Adrenal gland (tissue), 12 donors: Measurements from ENCODE around the gene MYL9. TPM values are rescaled to one million over a fixed set of nuclear protein-coding genes. Genes with fewer than 3 reads are reported as not detected.

Source experiments
- DNase-seq, 7 donors: peaks; one replicate each; pipeline ENCODE4 v3.0.0-alpha.2; 2019 to 2020
- H3K27ac ChIP-seq, 5 donors: fragments of 200-600 bp; sonication (generic) in 4 of 5; 1 replicate in 3 of 5; 2 replicates in 2 of 5; pipeline versions ENCODE4 v1.5.1 to v1.8.0; 2016 to 2020; ENCODE audit warnings: mild to moderate bottlenecking in 1 of 5
- H3K27me3 ChIP-seq: fragments of 200-600 bp; 2 replicates; pipeline ENCODE4 v1.8.0; 2021
- H3K36me3 ChIP-seq, 2 donors: fragments of 200-600 bp; replicated peaks in 1 of 2; 1 replicate in 1 of 2; 2 replicates in 1 of 2; pipeline versions ENCODE4 v1.5.1 to v1.8.0; 2018 to 2022
- H3K4me1 ChIP-seq, 2 donors: fragments of 200-600 bp; replicated peaks in 1 of 2; 1 replicate in 1 of 2; 2 replicates in 1 of 2; pipeline versions ENCODE4 v1.5.1 to v1.8.0; 2018 to 2021
- H3K4me3 ChIP-seq, 4 donors: fragments of 200-600 bp; sonication (generic) in 3 of 4; one replicate each; pipeline ENCODE4 v1.5.1; 2016 to 2018
- H3K9me3 ChIP-seq, 3 donors: fragments of 200-600 bp; sonication (generic) in 1 of 3; replicated peaks in 1 of 3; 1 replicate in 2 of 3; 2 replicates in 1 of 3; pipeline versions ENCODE4 v1.5.1 to v1.8.0; 2016 to 2021
- CTCF ChIP-seq, 6 experiments: fragments of 450-650 bp in 4 of 6; fragments of 200-600 bp in 2 of 6; sonication (generic) in 1 of 6; IDR thresholded peaks; 1 replicate in 5 of 6; 2 replicates in 1 of 6; pipeline versions ENCODE4 v1.5.1 to v1.8.0; 2016 to 2021; ENCODE audit warnings: antibody characterized with exemption in 6 of 6, mild to moderate bottlenecking in 2 of 6, moderate library complexity in 1 of 6
- POLR2A ChIP-seq, 2 donors: fragments of 450-650 bp; IDR thresholded peaks; one replicate each; pipeline ENCODE4 v1.6.1; 2017; ENCODE audit warnings: antibody characterized with exemption in 2 of 2, mild to moderate bottlenecking in 2 of 2, moderate library complexity in 1 of 2
- WGBS, 4 donors: extraction: QIAGEN DNeasy Blood & Tissue Kit in 2 of 4; methylation state at CpG; one replicate each; pipeline versions ENCODE4 v1.1.5 to v1.1.7; 2013 to 2017; 5-methylcytosine and 5-hydroxymethylcytosine counted together
- intact Hi-C, 2 donors: fragments of 100-400 bp; cut with DNase I; formaldehyde crosslinking; loops; one replicate each; pipeline versions ENCODE4 v1.14.1 to v1.15.0; 2022 to 2023
- polyA plus RNA-seq, 3 donors: library from polyadenylated mRNA; stranded (reverse); fragments of 200-250 nt in 2 of 3; fragments of 350-450 nt in 1 of 3; fragmentation: Illumina TruSeq in 1 of 3; extraction: RNeasy Lipid Tissue Mini Kit (QIAGEN cat#74804) in 1 of 3; gene quantifications; one replicate each; pipeline ENCODE4 v1.2.3, GENCODE V29; 2013 to 2014
- total RNA-seq, 9 donors: library from RNA; depleted of rRNA in 4 of 9; stranded (reverse); fragments of >200 nt in 4 of 9; fragments of 120-200 nt in 1 of 9; fragmentation: NEBNext Ultra II Directional in 1 of 9; extraction: Animal tissue kit (Norgen Biotek cat#: 25700) in 1 of 9; gene quantifications; one replicate each; pipeline versions ENCODE4 v1.1.0 to v1.2.4, GENCODE V29; 2013 to 2023
- donor health status: healthy with polysubstance abuse.
- donor health status: Bipolar disorder and iron deficiency.
- donor health status: DM: yes; HTN: yes; CAD: no.
- donor health status: DM: no; HTN: no; CAD: no.
- donor health status: DM: no; HTN: no; CAD: no.
- donor health status: DM: yes; HTN: yes; CAD: no.

The MYL9 gene
- total and polyA plus RNA-seq, 12 donors, result 241 to 1,967 (median 785) TPM

GRCh38 chr20:36591281-36591680 lies 50.0 kb downstream of the MYL9 start:
- intact Hi-C loops, result loop anchor here (5.0 kb wide), 1 partner anchor 34 kb away; no protein-coding TSS in a partner anchor
- H3K4me1 ChIP-seq, result peaks cover 0 to 10% of the 10 kb centered on the region in 2 donors
- H3K27ac ChIP-seq, result no peak overlapping the region
- H3K9me3 ChIP-seq, result no peaks in the 10 kb centered on the region
- WGBS, 4 donors, result 74 to 94% (median 86%) methylated on average over 2 to 5 of the region's 5 CpGs
- H3K4me3 ChIP-seq, result no peak overlapping the region
- DNase-seq, result no peak
- no peaks in the 10 kb centered on the region for H3K27me3 ChIP-seq
- H3K36me3 ChIP-seq, result no peaks in the 10 kb centered on the region
- TF ChIP-seq CTCF (IDR thresholded peaks at IDR 0.05) (no peak), POLR2A (IDR thresholded peaks at IDR 0.05) (no peak)

GRCh38 chr20:36591854-36592641 lies 50.7 kb downstream of the MYL9 start:
- Histone ChIP-seq H3K4me1 (peaks cover 0 to 9% of the 10 kb centered on the region in 2 donors), H3K4me3 (no peak overlapping the region), H3K9me3 (no peaks in the 10 kb centered on the region), H3K27ac (no peak overlapping the region), H3K27me3 (no peaks in the 10 kb centered on the region), H3K36me3 (no peaks in the 10 kb centered on the region)
- WGBS, 4 donors, result 84 to 88% (median 85%) methylated on average over 9 of the region's 9 CpGs
- TF ChIP-seq POLR2A (IDR thresholded peaks at IDR 0.05) (no peak), CTCF (IDR thresholded peaks at IDR 0.05) (peak in 4 of 6 experiments; percentile 35 to 49 (median 40))
- DNase-seq, result peak in 4 of 7 donors; percentile 33 to 48 (median 38)
- intact Hi-C loops, result loop anchor here (5.0 kb wide), 1 partner anchor 35 kb away; no protein-coding TSS in a partner anchor

GRCh38 chr20:36593347-36593929 lies 52.1 kb downstream of the MYL9 start:
- TF ChIP-seq CTCF (IDR thresholded peaks at IDR 0.05), result no peak
- TF ChIP-seq POLR2A (IDR thresholded peaks at IDR 0.05), result no peak
- Histone ChIP-seq H3K4me1 (peaks cover 0 to 4% of the 10 kb centered on the region in 2 donors), H3K27me3 (no peaks in the 10 kb centered on the region), H3K36me3 (no peaks in the 10 kb centered on the region), H3K9me3 (no peaks in the 10 kb centered on the region), H3K4me3 (no peak overlapping the region), H3K27ac (no peak overlapping the region)
- intact Hi-C loops, result loop anchor here (5.0 kb wide), 1 partner anchor 36 kb away; no protein-coding TSS in a partner anchor
- 87 to 97% (median 92%) methylated on average over 4 to 5 of the region's 5 CpGs for WGBS, 4 donors
- DNase-seq, result no peak

- no peaks in the 10 kb centered on the region for H3K36me3 ChIP-seq
- peaks cover 3 to 25% of the 10 kb centered on the region in 2 donors for H3K4me1 ChIP-seq
- WGBS, 4 donors, result 34 to 49% (median 40%) methylated on average over 5 of the region's 5 CpGs
- no peaks in the 10 kb centered on the region for H3K27me3 ChIP-seq
- intact Hi-C loops, result no loop called here
- no peak for DNase-seq
- TF ChIP-seq POLR2A (IDR thresholded peaks at IDR 0.05) (no peak), CTCF (IDR thresholded peaks at IDR 0.05) (no peak)
- H3K4me3 ChIP-seq, result no peak overlapping the region
- H3K27ac ChIP-seq, result no peak overlapping the region
- no peaks in the 10 kb centered on the region for H3K9me3 ChIP-seq
Measured at GRCh38 chr20:36599912-36600345, 58.6 kb downstream of the MYL9 start.
